ENCODE measurements around the gene AJAP1.

AJAP1 gene

GRCh38 chr1:4654764-4655673 lies 610 bp downstream of the AJAP1 start:
- Histone ChIP-seq H3K36me3 (ENCODE audit: control insufficient read depth, insufficient read depth, low read length) (no peaks in the 10 kb centered on the region), H3K27me3 (ENCODE audit: control insufficient read depth, insufficient read depth, low read length) (peaks cover 13% of the 10 kb centered on the region), H3K27ac (ENCODE audit: low read depth, low read length) (no peak overlapping the region), H3K4me1 (ENCODE audit: control insufficient read depth, insufficient read depth, low read length) (no peaks in the 10 kb centered on the region), H3K4me3 (ENCODE audit: low read length) (no peak overlapping the region), H3K9ac (ENCODE audit: low read length) (no peak overlapping the region)

- peaks cover 13% of the 10 kb centered on the region for H3K27me3 ChIP-seq (ENCODE audit: control insufficient read depth, insufficient read depth, low read length)
- H3K27ac ChIP-seq (ENCODE audit: low read depth, low read length) = no peak overlapping the region
- H3K36me3 ChIP-seq (ENCODE audit: control insufficient read depth, insufficient read depth, low read length) = no peaks in the 10 kb centered on the region
- no peak overlapping the region for H3K9ac ChIP-seq (ENCODE audit: low read length)
- H3K4me3 ChIP-seq (ENCODE audit: low read length) = no peak overlapping the region
- H3K4me1 ChIP-seq (ENCODE audit: control insufficient read depth, insufficient read depth, low read length) = no peaks in the 10 kb centered on the region
These were observed 1.5 kb downstream of the AJAP1 start for GRCh38 chr1:4655674-4656532.

- H3K4me3 ChIP-seq (ENCODE audit: low read length) = no peak overlapping the region
- no peaks in the 10 kb centered on the region for H3K36me3 ChIP-seq (ENCODE audit: control insufficient read depth, insufficient read depth, low read length)
- no peak overlapping the region for H3K9ac ChIP-seq (ENCODE audit: low read length)
- H3K27ac ChIP-seq (ENCODE audit: low read depth, low read length) = no peak overlapping the region
- no peaks in the 10 kb centered on the region for H3K4me1 ChIP-seq (ENCODE audit: control insufficient read depth, insufficient read depth, low read length)
- peaks cover 13% of the 10 kb centered on the region for H3K27me3 ChIP-seq (ENCODE audit: control insufficient read depth, insufficient read depth, low read length)
These were observed 2.2 kb downstream of the AJAP1 start for GRCh38 chr1:4656533-4657140.

GRCh38 chr1:4657244-4657789 lies 2.9 kb downstream of the AJAP1 start:
- H3K9ac ChIP-seq (ENCODE audit: low read length) = no peak overlapping the region
- H3K36me3 ChIP-seq (ENCODE audit: control insufficient read depth, insufficient read depth, low read length) = no peaks in the 10 kb centered on the region
- no peak overlapping the region for H3K27ac ChIP-seq (ENCODE audit: low read depth, low read length)
- H3K4me1 ChIP-seq (ENCODE audit: control insufficient read depth, insufficient read depth, low read length) = no peaks in the 10 kb centered on the region
- no peak overlapping the region for H3K4me3 ChIP-seq (ENCODE audit: low read length)
- H3K27me3 ChIP-seq (ENCODE audit: control insufficient read depth, insufficient read depth, low read length) = peaks cover 13% of the 10 kb centered on the region

GRCh38 chr1:4657960-4658541 lies 3.6 kb downstream of the AJAP1 start:
- peaks cover 10% of the 10 kb centered on the region for H3K27me3 ChIP-seq (ENCODE audit: control insufficient read depth, insufficient read depth, low read length)
- no peaks in the 10 kb centered on the region for H3K4me1 ChIP-seq (ENCODE audit: control insufficient read depth, insufficient read depth, low read length)
- H3K4me3 ChIP-seq (ENCODE audit: low read length) = no peak overlapping the region
- H3K27ac ChIP-seq (ENCODE audit: low read depth, low read length) = no peak overlapping the region
- H3K36me3 ChIP-seq (ENCODE audit: control insufficient read depth, insufficient read depth, low read length) = no peaks in the 10 kb centered on the region
- no peak overlapping the region for H3K9ac ChIP-seq (ENCODE audit: low read length)

GRCh38 chr1:4658643-4659628 lies 4.5 kb downstream of the AJAP1 start:
- no peak overlapping the region for H3K4me3 ChIP-seq (ENCODE audit: low read length)
- H3K9ac ChIP-seq (ENCODE audit: low read length) = no peak overlapping the region
- peaks cover 4% of the 10 kb centered on the region for H3K27me3 ChIP-seq (ENCODE audit: control insufficient read depth, insufficient read depth, low read length)
- H3K27ac ChIP-seq (ENCODE audit: low read depth, low read length) = no peak overlapping the region
- no peaks in the 10 kb centered on the region for H3K36me3 ChIP-seq (ENCODE audit: control insufficient read depth, insufficient read depth, low read length)
- no peaks in the 10 kb centered on the region for H3K4me1 ChIP-seq (ENCODE audit: control insufficient read depth, insufficient read depth, low read length)

- Histone ChIP-seq H3K36me3 (ENCODE audit: control insufficient read depth, insufficient read depth, low read length) (no peaks in the 10 kb centered on the region), H3K4me1 (ENCODE audit: control insufficient read depth, insufficient read depth, low read length) (no peaks in the 10 kb centered on the region), H3K27me3 (ENCODE audit: control insufficient read depth, insufficient read depth, low read length) (peaks cover 4% of the 10 kb centered on the region), H3K27ac (ENCODE audit: low read depth, low read length) (no peak overlapping the region), H3K9ac (ENCODE audit: low read length) (no peak overlapping the region), H3K4me3 (ENCODE audit: low read length) (no peak overlapping the region)
These were observed 6.6 kb downstream of the AJAP1 start for GRCh38 chr1:4660917-4661594.

GRCh38 chr1:4661595-4661917 lies 7.1 kb downstream of the AJAP1 start:
- Histone ChIP-seq H3K9ac (ENCODE audit: low read length) (no peak overlapping the region), H3K36me3 (ENCODE audit: control insufficient read depth, insufficient read depth, low read length) (no peaks in the 10 kb centered on the region), H3K4me3 (ENCODE audit: low read length) (no peak overlapping the region), H3K27me3 (ENCODE audit: control insufficient read depth, insufficient read depth, low read length) (peaks cover 3% of the 10 kb centered on the region), H3K4me1 (ENCODE audit: control insufficient read depth, insufficient read depth, low read length) (no peaks in the 10 kb centered on the region), H3K27ac (ENCODE audit: low read depth, low read length) (no peak overlapping the region)

- H3K4me1 ChIP-seq (ENCODE audit: control insufficient read depth, insufficient read depth, low read length) = no peaks in the 10 kb centered on the region
- no peak overlapping the region for H3K4me3 ChIP-seq (ENCODE audit: low read length)
- no peaks in the 10 kb centered on the region for H3K36me3 ChIP-seq (ENCODE audit: control insufficient read depth, insufficient read depth, low read length)
- H3K27ac ChIP-seq (ENCODE audit: low read depth, low read length) = no peak overlapping the region
- H3K27me3 ChIP-seq (ENCODE audit: control insufficient read depth, insufficient read depth, low read length) = no peaks in the 10 kb centered on the region
- H3K9ac ChIP-seq (ENCODE audit: low read length) = no peak overlapping the region
These were observed 7.8 kb downstream of the AJAP1 start for GRCh38 chr1:4662168-4662567.

GRCh38 chr1:4662723-4663122 lies 8.3 kb downstream of the AJAP1 start:
- Histone ChIP-seq H3K9ac (ENCODE audit: low read length) (no peak overlapping the region), H3K36me3 (ENCODE audit: control insufficient read depth, insufficient read depth, low read length) (no peaks in the 10 kb centered on the region), H3K4me3 (ENCODE audit: low read length) (no peak overlapping the region), H3K27me3 (ENCODE audit: control insufficient read depth, insufficient read depth, low read length) (no peaks in the 10 kb centered on the region), H3K4me1 (ENCODE audit: control insufficient read depth, insufficient read depth, low read length) (no peaks in the 10 kb centered on the region), H3K27ac (ENCODE audit: low read depth, low read length) (no peak overlapping the region)

GRCh38 chr1:4664095-4664494 lies 9.7 kb downstream of the AJAP1 start:
- no peak overlapping the region for H3K27ac ChIP-seq (ENCODE audit: low read depth, low read length)
- H3K36me3 ChIP-seq (ENCODE audit: control insufficient read depth, insufficient read depth, low read length) = no peaks in the 10 kb centered on the region
- no peaks in the 10 kb centered on the region for H3K4me1 ChIP-seq (ENCODE audit: control insufficient read depth, insufficient read depth, low read length)
- H3K9ac ChIP-seq (ENCODE audit: low read length) = no peak overlapping the region
- H3K4me3 ChIP-seq (ENCODE audit: low read length) = no peak overlapping the region
- no peaks in the 10 kb centered on the region for H3K27me3 ChIP-seq (ENCODE audit: control insufficient read depth, insufficient read depth, low read length)

Measured in rectal smooth muscle tissue (tissue), 1 donor.